Thyroid gland (tissue), 4 donors: ENCODE data around the gene TNFRSF11A.

ENCODE experiments used
- CTCF ChIP-seq, 6 experiments: fragments of 200-600 bp in 3 of 6; fragments of 450-650 bp in 3 of 6; sonication (generic) in 3 of 6; IDR thresholded peaks; one replicate each; pipeline ENCODE4 v1.5.1; 2016 to 2019; ENCODE audit warnings: antibody characterized with exemption in 6 of 6, mild to moderate bottlenecking in 2 of 6, inconsistent platforms in 1 of 6, moderate library complexity in 1 of 6
- POLR2A ChIP-seq, 2 donors: fragments of 450-650 bp; IDR thresholded peaks; one replicate each; pipeline ENCODE4 v1.6.1; 2017; ENCODE audit warnings: antibody characterized with exemption in 2 of 2, mild to moderate bottlenecking in 2 of 2, moderate library complexity in 1 of 2

- TF ChIP-seq POLR2A (IDR thresholded peaks at IDR 0.05) (no peak), CTCF (IDR thresholded peaks at IDR 0.05) (no peak)
Observed at GRCh38 chr18:62438866-62439265, 113.8 kb downstream of the TNFRSF11A start.
